LNCAP (cell line): ENCODE results near the gene HOMER1.

ENCODE experiments used
- TF ChIP-seq, protein P1 (sequence below): fragments of 450-650 bp; IDR thresholded peaks from 2 replicates; pipeline ENCODE4 v1.5.1; 2017; ENCODE audit warnings: mild to moderate bottlenecking

HOMER1 gene

DNA sequence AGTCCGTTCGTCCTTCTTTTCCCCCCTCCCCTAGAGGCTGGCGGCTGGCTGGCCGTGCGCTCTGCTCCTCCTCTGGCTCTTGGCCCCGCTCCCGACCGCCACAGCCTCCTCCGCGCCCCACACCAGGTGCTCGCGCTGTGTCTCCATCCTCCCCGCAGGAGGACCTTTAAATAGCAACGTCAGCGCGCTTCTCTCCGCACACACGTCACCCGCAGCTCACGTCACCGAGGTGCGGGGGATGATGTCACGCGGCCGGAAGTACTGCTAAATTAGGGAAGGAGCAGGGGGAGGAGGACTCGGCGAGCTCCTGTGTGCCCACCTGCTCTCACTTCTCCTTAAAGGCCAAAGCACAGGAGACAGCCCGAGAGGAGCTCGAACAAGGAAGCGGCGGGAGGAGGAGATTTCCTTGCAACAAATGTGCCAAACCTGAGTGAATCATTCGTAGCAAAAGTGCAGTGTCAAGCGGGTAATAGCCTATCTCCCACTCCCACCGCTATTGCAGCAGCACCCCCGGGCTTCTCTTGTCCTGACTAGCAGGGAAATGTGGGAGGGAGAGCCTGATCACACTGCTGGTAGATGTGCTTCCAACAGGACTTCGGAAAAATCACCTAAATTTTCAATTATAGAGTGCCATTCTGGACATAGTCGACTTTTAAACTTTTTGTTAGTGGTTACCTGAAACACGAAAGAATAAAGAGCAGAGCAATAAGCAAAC lies 614 bp upstream of the HOMER1 start:
- TF ChIP-seq, protein P1, sequence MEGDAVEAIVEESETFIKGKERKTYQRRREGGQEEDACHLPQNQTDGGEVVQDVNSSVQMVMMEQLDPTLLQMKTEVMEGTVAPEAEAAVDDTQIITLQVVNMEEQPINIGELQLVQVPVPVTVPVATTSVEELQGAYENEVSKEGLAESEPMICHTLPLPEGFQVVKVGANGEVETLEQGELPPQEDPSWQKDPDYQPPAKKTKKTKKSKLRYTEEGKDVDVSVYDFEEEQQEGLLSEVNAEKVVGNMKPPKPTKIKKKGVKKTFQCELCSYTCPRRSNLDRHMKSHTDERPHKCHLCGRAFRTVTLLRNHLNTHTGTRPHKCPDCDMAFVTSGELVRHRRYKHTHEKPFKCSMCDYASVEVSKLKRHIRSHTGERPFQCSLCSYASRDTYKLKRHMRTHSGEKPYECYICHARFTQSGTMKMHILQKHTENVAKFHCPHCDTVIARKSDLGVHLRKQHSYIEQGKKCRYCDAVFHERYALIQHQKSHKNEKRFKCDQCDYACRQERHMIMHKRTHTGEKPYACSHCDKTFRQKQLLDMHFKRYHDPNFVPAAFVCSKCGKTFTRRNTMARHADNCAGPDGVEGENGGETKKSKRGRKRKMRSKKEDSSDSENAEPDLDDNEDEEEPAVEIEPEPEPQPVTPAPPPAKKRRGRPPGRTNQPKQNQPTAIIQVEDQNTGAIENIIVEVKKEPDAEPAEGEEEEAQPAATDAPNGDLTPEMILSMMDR, result no peak

DNA sequence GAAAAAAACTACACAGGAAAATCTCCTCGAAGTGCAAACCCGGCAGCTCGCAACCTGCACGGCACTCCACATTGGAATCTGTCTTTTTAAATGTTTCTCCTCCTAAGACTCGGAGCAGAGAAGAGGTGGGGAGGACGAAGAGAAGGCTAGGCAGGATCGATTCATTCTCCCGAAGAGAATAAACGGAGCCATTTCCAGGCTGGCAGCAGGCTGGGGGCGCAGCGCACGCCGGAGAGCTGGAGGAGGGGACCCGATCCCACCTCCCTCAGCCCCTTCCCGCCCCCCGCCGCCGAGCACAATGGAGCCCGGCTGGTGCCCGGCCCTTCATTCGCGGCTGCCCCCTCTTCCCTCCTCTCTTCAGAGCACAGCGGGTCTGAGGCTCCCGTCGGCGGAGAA lies 628 bp downstream of the HOMER1 start:
- TF ChIP-seq, protein P1, result no peak

DNA sequence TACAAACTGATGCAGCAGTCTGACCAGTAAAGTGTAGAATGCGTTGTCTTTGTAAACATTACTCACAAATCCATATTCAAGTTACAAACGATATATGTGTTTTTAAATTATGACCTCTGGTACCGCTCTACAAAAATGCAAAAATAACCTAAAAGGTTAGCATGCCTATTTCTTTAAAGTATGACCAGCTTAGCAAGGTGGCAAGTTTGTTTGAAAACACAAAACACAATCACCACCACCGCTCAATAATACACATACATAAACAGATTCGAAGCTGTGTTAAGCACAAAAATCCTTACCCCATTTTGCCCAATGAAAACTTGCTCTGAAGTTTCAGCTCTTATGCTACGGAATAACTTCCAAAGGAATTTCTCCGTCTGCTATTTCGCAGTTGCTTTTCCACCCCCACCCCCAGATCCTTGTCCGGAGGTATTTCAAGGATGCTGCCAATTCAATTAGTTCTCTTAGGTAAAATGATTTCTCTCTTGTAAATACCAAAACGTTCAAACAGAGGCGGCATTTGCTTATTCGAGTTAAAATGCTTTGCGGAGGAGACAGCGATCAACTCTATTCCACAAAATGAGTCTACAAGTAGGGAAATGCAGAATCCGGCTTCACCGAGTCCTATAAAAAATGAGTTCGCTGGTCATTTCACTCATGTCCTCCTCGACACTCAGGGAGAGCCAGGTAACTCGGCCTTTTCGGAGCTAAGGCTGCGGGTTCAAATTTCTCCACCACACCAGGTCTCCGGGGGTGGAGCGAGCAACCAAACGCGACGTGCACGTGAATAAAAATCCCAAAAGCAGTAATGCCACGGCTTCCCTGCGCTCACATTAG lies 1.2 kb downstream of the HOMER1 start:
- TF ChIP-seq, protein P1, result no peak

DNA sequence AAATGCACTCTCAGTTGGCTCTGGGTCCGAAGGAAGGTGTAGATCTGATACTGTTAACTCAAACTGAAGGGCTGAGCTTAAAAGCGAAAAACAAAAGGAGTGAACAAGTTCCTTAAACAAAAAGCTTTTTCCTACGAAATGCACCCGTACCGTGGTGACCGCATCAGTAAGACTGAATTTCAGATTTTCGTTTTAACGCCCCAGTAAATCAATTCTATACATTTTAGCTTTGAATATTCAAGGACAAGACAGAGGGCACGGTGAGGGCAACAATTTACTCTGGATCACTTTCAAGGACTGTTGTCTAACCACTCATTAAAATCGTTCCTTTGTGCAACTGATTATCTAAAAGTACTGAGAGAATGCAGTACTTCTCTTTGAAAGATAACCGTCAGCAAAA lies 1.9 kb downstream of the HOMER1 start:
- TF ChIP-seq, protein P1, result no peak

DNA sequence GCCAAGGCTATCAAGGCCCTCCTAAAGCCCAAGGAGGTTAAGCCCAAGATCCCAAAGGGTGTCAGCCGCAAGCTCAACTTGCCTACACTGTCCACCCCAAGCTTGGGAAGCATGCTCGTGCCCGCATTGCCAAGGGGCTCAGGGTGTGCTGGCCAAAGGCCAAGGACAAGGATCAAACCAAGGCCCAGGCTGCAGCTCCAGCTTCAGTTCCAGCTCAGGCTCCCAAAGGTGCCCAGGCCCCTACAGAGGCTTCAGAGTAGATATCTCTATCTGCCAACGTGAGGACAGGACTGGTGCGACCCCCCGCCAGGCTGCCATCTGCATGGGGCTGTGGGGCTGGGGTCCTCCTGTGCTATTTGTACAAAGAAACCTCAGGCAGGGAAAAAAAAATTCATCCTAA lies 3.3 kb downstream of the HOMER1 start:
- TF ChIP-seq, protein P1, result no peak

DNA sequence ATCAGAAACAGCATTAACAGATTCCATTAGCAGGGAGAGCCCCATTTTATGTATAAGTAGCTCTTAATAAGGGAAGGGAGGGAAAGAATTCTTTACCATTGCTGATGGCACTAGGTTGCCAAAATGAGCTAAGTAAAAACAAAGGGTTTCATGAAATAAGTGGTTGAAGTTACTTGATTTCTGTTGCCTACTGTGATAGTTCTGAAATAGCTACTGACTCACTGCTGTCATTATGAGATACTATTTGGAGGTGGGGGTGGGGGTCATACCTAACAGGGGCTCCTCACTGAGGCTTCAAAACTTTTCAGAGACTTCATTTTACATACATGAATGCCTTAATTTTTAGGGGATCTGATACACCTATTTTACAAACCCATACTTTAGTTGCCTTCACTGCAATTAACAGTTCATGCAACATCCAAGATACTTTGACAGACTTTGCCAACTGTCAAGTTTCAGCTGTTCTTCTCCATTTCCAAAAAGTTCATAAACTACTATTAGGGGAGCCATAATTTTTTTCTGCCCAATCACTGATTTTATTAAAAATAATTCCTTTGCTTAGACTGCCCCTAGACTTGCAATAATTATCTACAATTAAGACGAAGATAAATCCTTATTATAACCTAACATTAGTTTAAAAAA lies 4.6 kb downstream of the HOMER1 start:
- TF ChIP-seq, protein P1, result no peak

DNA sequence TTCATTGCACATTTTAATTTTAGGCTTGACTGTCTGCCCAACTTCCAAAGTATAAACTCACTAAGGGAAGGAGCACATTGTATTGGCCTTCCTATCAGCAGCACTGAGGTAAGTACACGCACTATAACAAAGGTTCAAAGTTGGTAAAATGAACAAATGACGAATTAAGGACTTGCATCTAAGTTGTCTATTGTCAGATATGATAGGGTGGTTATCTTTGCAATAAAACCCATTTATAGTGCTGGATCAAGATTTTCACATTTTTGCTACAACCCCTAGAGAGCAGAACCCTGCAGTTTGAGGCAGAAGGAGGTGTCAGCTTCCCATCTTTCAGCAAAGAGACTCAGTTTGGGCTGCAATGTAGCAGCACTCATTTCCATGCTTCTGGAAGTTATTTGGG lies 5.1 kb downstream of the HOMER1 start:
- TF ChIP-seq, protein P1, result no peak
